HL-60/S4 (cell line): ENCODE measurements around the gene CGB2.
"Not testable (repeated sequence)": the region's sequence is repeated elsewhere in the genome, so short reads cannot be mapped to it uniquely, and the experiment has no call there.

Experiments used
- in situ Hi-C: fragments of 300-500 bp; cut with MboI; formaldehyde crosslinking; loops from 2 replicates; pipeline ENCODE4 v1.14.3; 2022; ENCODE audit warnings: low sequenced_read_pairs

Gene CGB2

GRCh38 chr19:49030323-49030722 is 1.4 kb upstream of the CGB2 start:
- in situ Hi-C loops, result not testable (repeated sequence)

- in situ Hi-C loops, result not testable (repeated sequence)
Measured at GRCh38 chr19:49036815-49037214, 5.1 kb downstream of the CGB2 start, which contains the start of gene CGB1. Gene CGB1 (minus strand): TSS chr19:49036895. CDS start chr19:49036711, 184 bp downstream.

- in situ Hi-C loops, result not testable (repeated sequence)
Measured at GRCh38 chr19:49038111-49038510, 6.4 kb downstream of the CGB2 start.

GRCh38 chr19:49038557-49039276 is 7.0 kb downstream of the CGB2 start:
- in situ Hi-C loops, result not testable (repeated sequence)

GRCh38 chr19:49039736-49040135 is 8.0 kb downstream of the CGB2 start:
- in situ Hi-C loops, result not testable (repeated sequence)

- in situ Hi-C loops, result no loop called here
Measured at GRCh38 chr19:49042177-49042576, 10.5 kb downstream of the CGB2 start.

GRCh38 chr19:49042666-49043065 is 11.0 kb downstream of the CGB2 start:
- in situ Hi-C loops, result not testable (repeated sequence)

GRCh38 chr19:49043548-49043947 is 11.9 kb downstream of the CGB2 start, which contains the start of gene CGB5:
Gene CGB5 (plus strand): TSS chr19:49043848. CDS start chr19:49044210, 362 bp downstream.
- in situ Hi-C loops, result not testable (repeated sequence)

- in situ Hi-C loops, result not testable (repeated sequence)
Measured at GRCh38 chr19:49049011-49049410, 17.3 kb downstream of the CGB2 start, which contains the start of gene CGB8. Gene CGB8 (minus strand): TSS chr19:49049111. CDS start chr19:49048739, 372 bp downstream.

GRCh38 chr19:49049834-49050233 is 18.1 kb downstream of the CGB2 start:
- in situ Hi-C loops, result not testable (repeated sequence)

GRCh38 chr19:49050376-49051033 is 18.8 kb downstream of the CGB2 start:
- in situ Hi-C loops, result not testable (repeated sequence)

GRCh38 chr19:49056101-49056901 is 24.6 kb downstream of the CGB2 start:
- in situ Hi-C loops, result no loop called here

GRCh38 chr19:49056902-49057596 is 25.4 kb downstream of the CGB2 start:
- in situ Hi-C loops, result not testable (repeated sequence)

GRCh38 chr19:49057636-49058234 is 26.0 kb downstream of the CGB2 start, which contains the start of gene CGB7:
Gene CGB7 (minus strand): TSS chr19:49057749. CDS start chr19:49055375, 2,374 bp downstream.
- in situ Hi-C loops, result no loop called here

GRCh38 chr19:49058562-49058961 is 26.9 kb downstream of the CGB2 start:
- in situ Hi-C loops, result no loop called here

- in situ Hi-C loops, result no loop called here
Measured at GRCh38 chr19:49059053-49059452, 27.4 kb downstream of the CGB2 start.

- in situ Hi-C loops, result no loop called here
Measured at GRCh38 chr19:49061000-49061399, 29.3 kb downstream of the CGB2 start.

GRCh38 chr19:49061445-49061844 is 29.8 kb downstream of the CGB2 start:
- in situ Hi-C loops, result no loop called here

- in situ Hi-C loops, result no loop called here
Measured at GRCh38 chr19:49064029-49064629, 32.4 kb downstream of the CGB2 start.
